ENCODE measurements around the gene PPP1R13B. TPM values are rescaled to one million over a fixed set of nuclear protein-coding genes. Genes with fewer than 3 reads are reported as not detected.

Gene PPP1R13B
- total RNA-seq, 1 experiment from 2014 or later: 5.6 TPM

- Histone ChIP-seq H3K27me3 (no peaks in the 10 kb centered on the region), H3K9me3 (no peaks in the 10 kb centered on the region), H3K36me3 (peaks cover 22% of the 10 kb centered on the region), H3K4me3 (no peak overlapping the region)
- DNase-seq: no peak
These were observed 158.9 kb downstream of the PPP1R13B start for GRCh38 chr14:103688441-103688840.

GRCh38 chr14:103687712-103688111 lies 159.7 kb downstream of the PPP1R13B start:
- no peak for DNase-seq
- Histone ChIP-seq H3K36me3 (peaks cover 20% of the 10 kb centered on the region), H3K4me3 (no peak overlapping the region), H3K27me3 (no peaks in the 10 kb centered on the region), H3K9me3 (no peaks in the 10 kb centered on the region)

- DNase-seq: no peak
- Histone ChIP-seq H3K36me3 (peaks cover 18% of the 10 kb centered on the region), H3K4me3 (no peak overlapping the region), H3K27me3 (no peaks in the 10 kb centered on the region), H3K9me3 (no peaks in the 10 kb centered on the region)
These were observed 160.4 kb downstream of the PPP1R13B start for GRCh38 chr14:103686831-103687485.

GRCh38 chr14:103685276-103686211 lies 161.8 kb downstream of the PPP1R13B start:
- H3K4me3 ChIP-seq: no peak overlapping the region
- H3K36me3 ChIP-seq: peaks cover 23% of the 10 kb centered on the region
- no peak for DNase-seq
- H3K9me3 ChIP-seq: no peaks in the 10 kb centered on the region
- H3K27me3 ChIP-seq: no peaks in the 10 kb centered on the region

GRCh38 chr14:103684871-103685270 lies 162.5 kb downstream of the PPP1R13B start:
- Histone ChIP-seq H3K36me3 (peaks cover 28% of the 10 kb centered on the region), H3K9me3 (no peaks in the 10 kb centered on the region), H3K27me3 (no peaks in the 10 kb centered on the region), H3K4me3 (no peak overlapping the region)
- no peak for DNase-seq

GRCh38 chr14:103684471-103684870 lies 162.9 kb downstream of the PPP1R13B start:
- no peaks in the 10 kb centered on the region for H3K9me3 ChIP-seq
- DNase-seq: no peak
- peaks cover 31% of the 10 kb centered on the region for H3K36me3 ChIP-seq
- H3K27me3 ChIP-seq: no peaks in the 10 kb centered on the region
- H3K4me3 ChIP-seq: no peak overlapping the region

Other genes starting within 250 kb of the PPP1R13B start
- gene KLC1, start 218.4 kb downstream of the PPP1R13B start, total RNA-seq (2014; rRNA removed; shearing (Covaris generic); ENCODE audit: low replicate concordance): 75.8 and 113 TPM in 2 replicates
- 31.5 and 58.1 TPM in 2 replicates for gene XRCC3, start 132.1 kb downstream of the PPP1R13B start, total RNA-seq (2014; rRNA removed; shearing (Covaris generic); ENCODE audit: low replicate concordance)
- 23.6 and 30.1 TPM in 2 replicates for gene ZFYVE21, start 131.8 kb downstream of the PPP1R13B start, total RNA-seq (2014; rRNA removed; shearing (Covaris generic); ENCODE audit: low replicate concordance)
- gene TDRD9, start 80.9 kb upstream of the PPP1R13B start, total RNA-seq (2014; rRNA removed; shearing (Covaris generic); ENCODE audit: low replicate concordance): not detected in 2 replicates
- not detected in 2 replicates for gene RD3L, start 95.0 kb upstream of the PPP1R13B start, total RNA-seq (2014; rRNA removed; shearing (Covaris generic); ENCODE audit: low replicate concordance)
- gene ASPG, start 238.1 kb upstream of the PPP1R13B start, total RNA-seq (2014; rRNA removed; shearing (Covaris generic); ENCODE audit: low replicate concordance): not detected in 2 replicates